Dendritic cell treated with granulocyte-macrophage colony-stimulating factor and Interleukin-4, amounts not matched to agents 40 ng/mL and 50 ng/mL, for 4 days (primary cell): Measurements from ENCODE around the gene HTR3D.
"Not testable (repeated sequence)": the region's sequence is repeated elsewhere in the genome, so short reads cannot be mapped to it uniquely, and the experiment has no call there.

ENCODE experiments used
- H3K27ac Mint-ChIP-seq: one replicate; pipeline ENCODE4 v1.8.0; 2022; ENCODE audit warnings: mild to moderate bottlenecking, mixed read lengths
- H3K27me3 Mint-ChIP-seq: one replicate; pipeline ENCODE4 v1.8.0; 2022; ENCODE audit warnings: mild to moderate bottlenecking, mixed read lengths
- H3K36me3 Mint-ChIP-seq: one replicate; pipeline ENCODE4 v1.8.0; 2022; ENCODE audit warnings: low read depth, mixed read lengths
- H3K4me1 Mint-ChIP-seq: one replicate; pipeline ENCODE4 v1.8.0; 2022; ENCODE audit warnings: low read depth, mixed read lengths
- H3K4me3 Mint-ChIP-seq: one replicate; pipeline ENCODE4 v1.8.0; 2022; ENCODE audit warnings: mild to moderate bottlenecking, moderate library complexity, mixed read lengths
- H3K9me3 Mint-ChIP-seq: one replicate; pipeline ENCODE4 v1.8.0; 2022; ENCODE audit warnings: mixed read lengths
- intact Hi-C: fragments of 100-400 bp; cut with micrococcal nuclease; formaldehyde crosslinking; loops from one replicate; pipeline ENCODE4 v1.15.0; 2022

HTR3D gene

DNA sequence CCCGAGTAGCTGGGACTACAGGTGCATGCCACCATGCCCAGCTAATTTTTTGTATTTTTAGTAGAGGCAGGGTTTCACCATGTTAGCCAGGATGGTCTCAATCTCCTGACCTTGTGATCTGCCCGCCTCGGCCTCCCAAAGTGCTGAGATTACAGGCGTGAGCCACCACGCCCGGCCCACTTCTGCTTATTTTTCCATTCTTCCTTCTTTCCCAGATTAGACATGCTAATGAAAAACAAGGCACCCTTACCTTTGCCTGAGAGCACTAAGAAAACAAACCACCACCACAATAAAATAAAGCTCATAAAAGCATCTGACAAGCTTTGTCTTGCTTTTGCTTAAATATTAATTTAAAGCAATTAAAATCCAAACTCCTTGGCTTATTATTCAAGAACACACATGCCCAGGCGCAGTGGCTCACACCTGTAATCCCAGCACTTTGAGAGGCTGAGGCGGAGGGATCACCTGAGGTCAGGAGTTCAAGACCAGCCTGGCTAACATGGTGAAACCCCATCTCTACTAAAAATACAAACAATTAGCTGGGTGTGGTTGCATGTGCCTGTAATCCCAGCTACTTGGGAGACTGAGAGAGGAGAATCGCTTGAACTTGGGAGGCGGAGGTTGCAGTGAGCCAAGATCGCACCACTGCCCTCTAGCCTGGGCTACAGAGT is 24.3 kb upstream of the HTR3D start:
- H3K4me1 Mint-ChIP-seq: peaks cover 63% of the 10 kb centered on the region
- intact Hi-C loops: loop anchor here (1.0 kb wide), 1 partner anchor 10 kb away; the partner anchor contains the start of gene ABCC5
- H3K27ac Mint-ChIP-seq: peak overlapping the region; percentile 97
- H3K4me3 Mint-ChIP-seq: peak overlapping the region; percentile 74
- H3K36me3 Mint-ChIP-seq: peaks cover 59% of the 10 kb centered on the region
- not testable (repeated sequence) for H3K27me3 Mint-ChIP-seq, H3K9me3 Mint-ChIP-seq

GRCh38 chr3:184008161-184008560 is 23.4 kb upstream of the HTR3D start:
- peak overlapping the region; percentile 97 for H3K27ac Mint-ChIP-seq
- H3K27me3 Mint-ChIP-seq: no peaks in the 10 kb centered on the region
- H3K4me1 Mint-ChIP-seq: peaks cover 60% of the 10 kb centered on the region
- H3K9me3 Mint-ChIP-seq: no peaks in the 10 kb centered on the region
- peaks cover 59% of the 10 kb centered on the region for H3K36me3 Mint-ChIP-seq
- intact Hi-C loops: no loop called here
- H3K4me3 Mint-ChIP-seq: peak overlapping the region; percentile 32

DNA sequence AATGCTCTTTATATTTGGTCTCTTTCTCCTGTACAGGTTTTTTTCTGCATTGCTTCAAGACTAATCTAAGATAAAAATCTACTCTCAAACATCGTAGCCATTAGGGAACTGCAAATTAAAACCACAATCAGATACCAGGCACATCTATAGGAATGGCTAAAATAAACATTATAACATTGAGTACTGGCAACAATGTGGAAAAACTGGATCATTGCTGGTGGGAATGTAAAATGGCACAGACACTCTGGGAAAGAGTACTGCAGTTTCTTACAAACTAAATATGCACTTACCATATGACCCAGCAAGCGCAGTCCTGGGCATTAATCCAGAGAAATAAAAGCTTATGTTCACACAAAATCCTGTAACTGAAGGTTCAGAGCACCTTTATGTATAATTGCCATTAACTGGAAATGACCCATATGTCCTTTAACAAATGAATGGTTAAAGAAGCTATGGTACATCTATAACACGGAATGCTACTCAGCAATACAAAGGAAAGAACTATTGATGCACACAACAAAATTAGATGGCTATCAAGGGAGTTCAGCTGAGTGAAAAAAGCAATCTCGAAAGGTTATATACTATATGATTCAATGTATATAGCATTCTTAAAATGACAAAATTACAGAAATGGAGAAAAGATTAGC is 20.2 kb upstream of the HTR3D start:
- peaks cover 80% of the 10 kb centered on the region for H3K36me3 Mint-ChIP-seq
- intact Hi-C loops: no loop called here
- no peak overlapping the region for H3K4me3 Mint-ChIP-seq
- H3K4me1 Mint-ChIP-seq: peaks cover 52% of the 10 kb centered on the region
- H3K9me3 Mint-ChIP-seq: no peaks in the 10 kb centered on the region
- no peaks in the 10 kb centered on the region for H3K27me3 Mint-ChIP-seq
- H3K27ac Mint-ChIP-seq: no peak overlapping the region

GRCh38 chr3:184011937-184012889 is 19.3 kb upstream of the HTR3D start:
- Mint-ChIP-seq H3K4me3 (no peak overlapping the region), H3K9me3 (no peaks in the 10 kb centered on the region), H3K27me3 (peaks cover 2% of the 10 kb centered on the region), H3K4me1 (peaks cover 58% of the 10 kb centered on the region), H3K27ac (no peak overlapping the region), H3K36me3 (peaks cover 83% of the 10 kb centered on the region)
- intact Hi-C loops: no loop called here

DNA sequence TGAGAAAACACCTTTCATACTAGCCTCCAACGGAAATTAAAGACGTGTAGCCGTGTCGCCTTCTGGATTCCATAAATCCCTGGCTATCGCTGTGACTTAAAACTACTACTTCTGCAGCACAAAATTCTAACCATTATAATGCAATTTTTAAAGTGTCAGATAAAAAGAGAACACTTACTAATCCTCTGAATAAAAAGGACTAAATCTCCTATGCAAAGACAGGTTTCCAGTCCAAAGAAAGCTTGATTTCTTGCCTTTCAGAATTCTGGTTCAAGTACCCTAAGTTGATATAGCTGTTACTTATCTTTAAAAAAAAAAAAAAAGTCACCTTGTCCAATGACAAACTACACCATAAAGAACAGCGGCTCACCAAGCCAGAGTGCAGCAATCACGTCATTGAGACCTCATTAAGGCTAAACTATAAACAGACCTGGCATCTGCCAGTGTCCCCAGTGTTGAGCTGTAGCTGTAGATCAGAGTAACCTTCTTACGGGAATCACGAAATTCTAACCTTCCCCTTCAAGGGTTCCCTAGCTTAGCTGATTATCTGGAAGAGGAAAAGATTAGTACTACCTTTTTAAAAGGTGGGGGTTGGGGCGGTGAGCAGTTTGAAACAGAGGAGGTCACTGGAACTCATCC is 16.0 kb upstream of the HTR3D start:
- Mint-ChIP-seq H3K27me3 (peaks cover 3% of the 10 kb centered on the region), H3K9me3 (no peaks in the 10 kb centered on the region), H3K27ac (peak overlapping the region; percentile 94), H3K36me3 (peaks cover 70% of the 10 kb centered on the region), H3K4me3 (peak overlapping the region; percentile 98), H3K4me1 (peaks cover 47% of the 10 kb centered on the region)
- intact Hi-C loops: loop anchor here (2.0 to 5.0 kb wide), 4 partner anchors 38 to 237 kb away; no protein-coding TSS in a partner anchor

- peak overlapping the region; percentile 98 for H3K4me3 Mint-ChIP-seq
- H3K27ac Mint-ChIP-seq: peak overlapping the region; percentile 94
- peaks cover 63% of the 10 kb centered on the region for H3K36me3 Mint-ChIP-seq
- peaks cover 47% of the 10 kb centered on the region for H3K4me1 Mint-ChIP-seq
- H3K27me3 Mint-ChIP-seq: peaks cover 3% of the 10 kb centered on the region
- intact Hi-C loops: loop anchor here (2.0 to 5.0 kb wide), 4 partner anchors 39 to 236 kb away; no protein-coding TSS in a partner anchor
- H3K9me3 Mint-ChIP-seq: no peaks in the 10 kb centered on the region
Measured at GRCh38 chr3:184016169-184016570, 15.4 kb upstream of the HTR3D start.

DNA sequence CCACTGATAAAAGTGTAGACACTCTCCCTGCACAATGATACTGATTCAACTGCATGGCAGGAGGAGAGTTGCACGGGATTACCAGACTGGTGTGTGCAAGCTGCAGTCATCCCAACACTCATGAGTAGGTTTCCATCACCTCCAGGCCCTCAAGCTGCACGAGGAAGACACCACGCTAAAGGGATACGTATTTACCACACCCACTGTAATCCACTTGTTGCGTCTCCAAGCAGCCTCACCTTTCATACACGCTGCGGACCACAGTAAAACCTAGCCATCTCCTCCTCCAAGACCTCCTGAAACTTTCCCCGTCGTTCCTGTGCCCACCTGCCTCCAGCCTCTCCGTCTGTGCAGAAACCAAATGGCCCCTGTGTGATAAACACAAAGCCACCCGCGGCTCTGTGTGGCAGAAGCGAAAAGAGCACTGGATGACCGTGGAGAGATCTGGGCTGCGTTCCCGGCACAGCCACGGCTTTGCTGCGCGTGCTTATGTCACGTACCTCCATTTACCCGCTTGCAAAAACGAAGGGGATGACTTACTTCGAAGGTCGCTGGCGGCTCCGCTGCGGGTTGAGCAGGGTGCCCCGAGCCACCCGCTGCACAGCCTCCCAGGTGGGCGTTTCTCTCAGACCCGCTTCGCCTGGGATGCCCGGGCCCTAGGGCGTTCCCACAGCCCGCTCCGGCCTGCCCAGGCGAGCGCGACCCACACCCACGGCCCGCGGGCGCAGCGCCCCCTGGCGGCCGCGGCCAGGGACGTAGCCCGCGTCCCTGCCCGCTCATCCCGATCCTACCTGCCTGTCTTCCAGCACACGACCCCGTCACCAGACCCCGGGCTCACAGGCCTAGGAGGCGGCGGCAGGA is 14.5 kb upstream of the HTR3D start:
- H3K27ac Mint-ChIP-seq: peak overlapping the region; percentile 94
- intact Hi-C loops: loop anchor here (1.0 to 5.0 kb wide), 5 partner anchors 10 to 235 kb away; no protein-coding TSS in a partner anchor
- H3K4me1 Mint-ChIP-seq: peaks cover 52% of the 10 kb centered on the region
- no peaks in the 10 kb centered on the region for H3K9me3 Mint-ChIP-seq
- H3K36me3 Mint-ChIP-seq: peaks cover 54% of the 10 kb centered on the region
- H3K27me3 Mint-ChIP-seq: peaks cover 3% of the 10 kb centered on the region
- H3K4me3 Mint-ChIP-seq: peak overlapping the region; percentile 98

- H3K4me1 Mint-ChIP-seq: peaks cover 45% of the 10 kb centered on the region
- peaks cover 3% of the 10 kb centered on the region for H3K27me3 Mint-ChIP-seq
- peak within 1 kb of the TSS; percentile 94 for H3K27ac Mint-ChIP-seq
- no peaks in the 10 kb centered on the region for H3K9me3 Mint-ChIP-seq
- peaks cover 46% of the 10 kb centered on the region for H3K36me3 Mint-ChIP-seq
- peak within 1 kb of the TSS; percentile 98 for H3K4me3 Mint-ChIP-seq
- intact Hi-C loops: loop anchor here (1.0 to 5.0 kb wide), 5 partner anchors 11 to 234 kb away; no protein-coding TSS in a partner anchor
Measured at GRCh38 chr3:184017672-184018423, 13.7 kb upstream of the HTR3D start, which contains the start of gene ABCC5. ABCC5 (minus strand) TSS chr3:184017884; CDS start chr3:184014392, 3,492 bp downstream.

DNA sequence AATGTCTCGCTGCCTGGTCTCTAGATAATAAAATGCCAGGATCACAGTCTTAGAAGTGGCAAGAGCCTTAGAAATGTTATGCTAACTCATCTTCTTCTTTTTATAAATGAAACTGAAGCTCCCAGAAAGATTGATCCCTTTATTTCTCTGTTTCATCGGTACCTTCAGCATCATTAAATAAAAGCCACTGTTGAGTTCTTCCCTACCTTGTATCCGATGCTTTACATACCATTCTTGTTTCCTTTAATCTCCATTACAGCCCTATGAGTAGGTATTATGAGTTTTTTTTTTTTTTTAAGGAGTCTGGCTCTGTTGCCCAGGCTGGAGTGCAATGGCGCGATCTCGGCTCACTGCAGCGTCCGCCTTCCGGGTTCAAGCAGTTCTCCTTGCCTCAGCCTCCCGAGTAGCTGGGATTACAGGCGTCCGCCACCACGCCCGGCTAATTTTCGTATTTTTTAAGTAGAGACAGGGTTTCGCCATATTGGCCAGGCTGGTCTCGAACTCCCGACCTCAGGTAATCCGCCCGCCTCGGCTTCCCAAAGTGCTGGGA is 13.0 kb upstream of the HTR3D start:
- peaks cover 3% of the 10 kb centered on the region for H3K27me3 Mint-ChIP-seq
- peak overlapping the region; percentile 98 for H3K4me3 Mint-ChIP-seq
- H3K27ac Mint-ChIP-seq: peak overlapping the region; percentile 94
- peaks cover 50% of the 10 kb centered on the region for H3K4me1 Mint-ChIP-seq
- peaks cover 40% of the 10 kb centered on the region for H3K36me3 Mint-ChIP-seq
- H3K9me3 Mint-ChIP-seq: no peaks in the 10 kb centered on the region
- intact Hi-C loops: loop anchor here (5.0 kb wide), 2 partner anchors 41 to 234 kb away; no protein-coding TSS in a partner anchor

- Mint-ChIP-seq H3K27ac (peak overlapping the region; percentile 61), H3K4me1 (peaks cover 24% of the 10 kb centered on the region), H3K36me3 (peaks cover 6% of the 10 kb centered on the region), H3K9me3 (no peaks in the 10 kb centered on the region), H3K4me3 (peak overlapping the region; percentile 30), H3K27me3 (peaks cover 1% of the 10 kb centered on the region)
- intact Hi-C loops: no loop called here
Measured at GRCh38 chr3:184022323-184022722, 9.2 kb upstream of the HTR3D start.

GRCh38 chr3:184025256-184025655 is 6.3 kb upstream of the HTR3D start:
- H3K9me3 Mint-ChIP-seq, H3K36me3 Mint-ChIP-seq, H3K27me3 Mint-ChIP-seq, H3K27ac Mint-ChIP-seq, H3K4me3 Mint-ChIP-seq, intact Hi-C loops: not testable (repeated sequence)
- H3K4me1 Mint-ChIP-seq: peaks cover 16% of the 10 kb centered on the region
